HL-60 (cell line): ENCODE measurements around the gene ANK3.
A peak's percentile ranks its signal among the peaks of the same experiment; 100 is the strongest.

Experiments
- DNase-seq, 2 experiments: peaks; one replicate each; pipeline ENCODE4 v3.0.0-alpha.2; 2010 to 2020; ENCODE audit warnings: low read depth in 1 of 2, low spot score in 1 of 2
- H3K27ac ChIP-seq: fragments of 250-450 bp; sonication (Bioruptor Pico); replicated peaks from 2 replicates; pipeline ENCODE4 v1.5.1; 2020; ENCODE audit warnings: mild to moderate bottlenecking, moderate library complexity
- H3K27me3 ChIP-seq: fragments of 250-450 bp; sonication (Bioruptor Pico); 2 replicates; pipeline ENCODE4 v1.5.1; 2021; ENCODE audit warnings: mild to moderate bottlenecking, moderate library complexity; ENCODE audit not compliant: insufficient read depth, poor library complexity, severe bottlenecking
- H3K4me3 ChIP-seq: replicated peaks from 2 replicates; pipeline ENCODE4 v1.5.1; 2011; ENCODE audit warnings: mild to moderate bottlenecking, control low read depth, low read length; ENCODE audit not compliant: insufficient read depth
- CTCF ChIP-seq: IDR thresholded peaks from one replicate; pipeline ENCODE4 v1.5.1; 2011; ENCODE audit warnings: low read length, control low read depth, inconsistent platforms; ENCODE audit not compliant: insufficient read depth
- GABPA ChIP-seq: IDR thresholded peaks from 2 replicates; pipeline ENCODE4 v1.6.1; 2012; ENCODE audit warnings: low read depth
- POLR2AphosphoS5 ChIP-seq: IDR thresholded peaks from 2 replicates; pipeline ENCODE4 v1.6.1; 2012; ENCODE audit warnings: low read depth
- SPI1 ChIP-seq: IDR thresholded peaks from 2 replicates; pipeline ENCODE4 v1.6.1; 2012; ENCODE audit warnings: low read depth, mild to moderate bottlenecking, borderline replicate concordance
- TF ChIP-seq, protein P1 (sequence below): IDR thresholded peaks from 2 replicates; pipeline ENCODE4 v1.6.1; 2012; ENCODE audit warnings: low read depth; ENCODE audit not compliant: insufficient replicate concordance

The ANK3 gene

DNA sequence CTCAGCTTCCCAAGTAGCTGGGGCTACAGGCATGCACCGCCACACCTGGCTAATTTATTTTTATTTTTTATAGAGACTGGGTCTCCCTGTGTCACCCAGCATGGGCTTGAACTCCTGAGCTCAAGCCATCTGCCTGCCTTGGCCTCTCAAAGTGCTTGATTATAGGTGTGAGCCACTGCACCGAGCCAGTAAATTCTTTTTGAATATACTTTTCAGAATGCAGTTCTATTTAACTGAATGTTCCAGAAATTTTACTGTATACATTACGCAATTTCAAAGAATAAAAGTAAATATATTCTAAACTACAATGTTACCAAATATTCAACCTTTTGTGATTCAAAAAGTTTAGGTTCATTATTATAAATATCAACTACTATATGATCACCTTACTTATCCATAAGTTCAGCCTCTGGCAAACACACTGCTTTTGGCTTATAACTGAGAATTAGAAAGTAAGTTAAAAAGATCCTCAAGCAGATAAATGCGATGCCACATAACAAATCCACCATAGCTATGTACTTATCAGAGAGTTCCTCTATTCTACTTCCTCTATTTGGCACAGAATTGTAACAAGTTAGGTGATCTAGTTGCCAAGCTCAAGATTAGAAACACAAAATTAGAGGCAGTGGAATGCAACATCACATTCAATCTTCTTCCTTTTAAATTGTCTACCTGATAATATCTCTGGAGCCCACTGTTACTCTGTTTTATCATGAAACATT is 118.2 kb downstream of the ANK3 start:
- no peak overlapping the region for H3K27ac ChIP-seq

GRCh38 chr10:60270426-60270825 is 119.2 kb downstream of the ANK3 start:
- TF ChIP-seq POLR2AphosphoS5 (no peak), GABPA (no peak), SPI1 (no peak), CTCF (no peak)
- TF ChIP-seq, protein P1, sequence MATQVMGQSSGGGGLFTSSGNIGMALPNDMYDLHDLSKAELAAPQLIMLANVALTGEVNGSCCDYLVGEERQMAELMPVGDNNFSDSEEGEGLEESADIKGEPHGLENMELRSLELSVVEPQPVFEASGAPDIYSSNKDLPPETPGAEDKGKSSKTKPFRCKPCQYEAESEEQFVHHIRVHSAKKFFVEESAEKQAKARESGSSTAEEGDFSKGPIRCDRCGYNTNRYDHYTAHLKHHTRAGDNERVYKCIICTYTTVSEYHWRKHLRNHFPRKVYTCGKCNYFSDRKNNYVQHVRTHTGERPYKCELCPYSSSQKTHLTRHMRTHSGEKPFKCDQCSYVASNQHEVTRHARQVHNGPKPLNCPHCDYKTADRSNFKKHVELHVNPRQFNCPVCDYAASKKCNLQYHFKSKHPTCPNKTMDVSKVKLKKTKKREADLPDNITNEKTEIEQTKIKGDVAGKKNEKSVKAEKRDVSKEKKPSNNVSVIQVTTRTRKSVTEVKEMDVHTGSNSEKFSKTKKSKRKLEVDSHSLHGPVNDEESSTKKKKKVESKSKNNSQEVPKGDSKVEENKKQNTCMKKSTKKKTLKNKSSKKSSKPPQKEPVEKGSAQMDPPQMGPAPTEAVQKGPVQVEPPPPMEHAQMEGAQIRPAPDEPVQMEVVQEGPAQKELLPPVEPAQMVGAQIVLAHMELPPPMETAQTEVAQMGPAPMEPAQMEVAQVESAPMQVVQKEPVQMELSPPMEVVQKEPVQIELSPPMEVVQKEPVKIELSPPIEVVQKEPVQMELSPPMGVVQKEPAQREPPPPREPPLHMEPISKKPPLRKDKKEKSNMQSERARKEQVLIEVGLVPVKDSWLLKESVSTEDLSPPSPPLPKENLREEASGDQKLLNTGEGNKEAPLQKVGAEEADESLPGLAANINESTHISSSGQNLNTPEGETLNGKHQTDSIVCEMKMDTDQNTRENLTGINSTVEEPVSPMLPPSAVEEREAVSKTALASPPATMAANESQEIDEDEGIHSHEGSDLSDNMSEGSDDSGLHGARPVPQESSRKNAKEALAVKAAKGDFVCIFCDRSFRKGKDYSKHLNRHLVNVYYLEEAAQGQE, result no peak
- H3K27me3 ChIP-seq, result no peaks in the 10 kb centered on the region
- H3K27ac ChIP-seq, result no peak overlapping the region
- DNase-seq, result no peak
- no peak overlapping the region for H3K4me3 ChIP-seq

More for the DNA sequence above, 118.2 kb downstream of the ANK3 start:
- peak; percentile 93; the same call in 1 of the 2 replicates for TF ChIP-seq SPI1
- TF ChIP-seq GABPA, result no peak
- no peaks in the 10 kb centered on the region for H3K27me3 ChIP-seq
- H3K4me3 ChIP-seq, result no peak overlapping the region
- peak in 1 of 2 experiments; percentile 2 for DNase-seq

DNA sequence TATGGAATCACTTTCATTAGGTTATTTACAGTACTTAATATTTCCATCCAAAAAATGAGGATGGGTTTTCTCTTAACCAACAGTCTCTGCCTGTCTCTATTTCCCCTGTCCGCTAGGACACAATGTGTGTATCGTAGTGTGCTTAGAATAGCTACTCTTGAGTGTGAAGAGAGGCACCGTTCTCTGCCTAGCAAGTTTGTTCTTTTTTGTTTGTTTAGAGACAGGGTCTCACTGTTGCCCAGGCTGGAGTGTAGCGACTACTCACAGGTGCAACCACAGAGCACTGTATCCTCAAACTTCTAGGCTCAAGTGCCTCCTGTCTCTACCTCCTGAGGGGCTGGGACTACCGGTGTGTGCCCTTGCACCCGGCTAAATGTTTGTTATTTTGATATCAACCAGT is 121.9 kb downstream of the ANK3 start:
- Histone ChIP-seq H3K4me3 (no peak overlapping the region), H3K27me3 (no peaks in the 10 kb centered on the region), H3K27ac (no peak overlapping the region)
- TF ChIP-seq CTCF (no peak), GABPA (no peak), SPI1 (no peak)
- TF ChIP-seq, protein P1, result no peak
- DNase-seq, result no peak

GRCh38 chr10:60266513-60266912 is 123.2 kb downstream of the ANK3 start:
- H3K27me3 ChIP-seq, result no peaks in the 10 kb centered on the region
- H3K4me3 ChIP-seq, result no peak overlapping the region
- no peak for DNase-seq
- H3K27ac ChIP-seq, result no peak overlapping the region
- TF ChIP-seq, protein P1, result no peak
- TF ChIP-seq CTCF (no peak), SPI1 (no peak), GABPA (no peak), POLR2AphosphoS5 (no peak)
